CD14-positive monocyte (primary cell): ENCODE results near the gene GRID1. TPM values are rescaled to one million over a fixed set of nuclear protein-coding genes. Genes with fewer than 3 reads are reported as not detected.

ENCODE experiments used
- DNase-seq, 3 donors: peaks; one replicate each; pipeline ENCODE4 v3.0.0-alpha.2; 2011 to 2022
- H2AFZ ChIP-seq: 2 replicates; pipeline ENCODE4 v1.6.0; 2012; ENCODE audit warnings: mild to moderate bottlenecking, low read depth, low read length, inconsistent platforms; ENCODE audit not compliant: insufficient read depth, poor library complexity, severe bottlenecking
- H3K27ac ChIP-seq, 2 donors: 1 replicate in 1 of 2; 2 replicates in 1 of 2; pipeline ENCODE4 v1.5.1; 2012 to 2013; ENCODE audit warnings: low read length in 2 of 2, control low read depth in 1 of 2, inconsistent platforms in 1 of 2, low read depth in 1 of 2, mild to moderate bottlenecking in 1 of 2
- H3K27me3 ChIP-seq, 2 donors: one replicate each; pipeline versions ENCODE4 v1.6.0 to v1.6.1; 2011 to 2013; ENCODE audit warnings: low read length in 2 of 2; ENCODE audit not compliant: control insufficient read depth in 2 of 2, insufficient read depth in 2 of 2
- H3K36me3 ChIP-seq, 2 donors: replicated peaks in 1 of 2; 1 replicate in 1 of 2; 2 replicates in 1 of 2; pipeline versions ENCODE4 v1.5.1 to v1.6.1; 2012 to 2013; ENCODE audit warnings: low read length in 2 of 2, control low read depth in 1 of 2, inconsistent platforms in 1 of 2, mild to moderate bottlenecking in 1 of 2; ENCODE audit not compliant: insufficient read depth in 2 of 2, control insufficient read depth in 1 of 2
- H3K4me1 ChIP-seq, 2 donors: 1 replicate in 1 of 2; 2 replicates in 1 of 2; pipeline versions ENCODE4 v1.5.1 to v1.6.1; 2012 to 2013; ENCODE audit warnings: low read length in 2 of 2, control low read depth in 1 of 2, inconsistent platforms in 1 of 2, mild to moderate bottlenecking in 1 of 2, moderate library complexity in 1 of 2; ENCODE audit not compliant: insufficient read depth in 2 of 2, control insufficient read depth in 1 of 2
- H3K4me2 ChIP-seq: replicated peaks from 2 replicates; pipeline ENCODE3; 2012; ENCODE audit warnings: low read length, moderate library complexity, mild to moderate bottlenecking; ENCODE audit not compliant: poor library complexity, severe bottlenecking; ENCODE audit errors: extremely low read depth
- H3K4me3 ChIP-seq, 3 experiments: fragments of 200-600 bp in 1 of 3; sonication (generic) in 1 of 3; replicated peaks in 1 of 3; 1 replicate in 2 of 3; 2 replicates in 1 of 3; pipeline ENCODE4 v1.5.1; 2011 to 2013; ENCODE audit warnings: low read length in 3 of 3, mild to moderate bottlenecking in 3 of 3, control low read depth in 2 of 3, low read depth in 2 of 3, inconsistent platforms in 1 of 3, moderate library complexity in 1 of 3
- H3K79me2 ChIP-seq: 2 replicates; pipeline ENCODE4 v1.6.0; 2012; ENCODE audit warnings: mild to moderate bottlenecking, control low read depth, inconsistent platforms, low read length, moderate library complexity; ENCODE audit not compliant: insufficient read depth
- H3K9ac ChIP-seq: 2 replicates; pipeline ENCODE4 v1.6.0; 2017; ENCODE audit warnings: low read length, mild to moderate bottlenecking; ENCODE audit not compliant: insufficient read depth, poor library complexity, severe bottlenecking
- H3K9me3 ChIP-seq, 2 donors: replicated peaks in 1 of 2; 1 replicate in 1 of 2; 2 replicates in 1 of 2; pipeline versions ENCODE4 v1.5.1 to v1.6.1; 2012 to 2013; ENCODE audit warnings: low read length in 2 of 2, control low read depth in 1 of 2; ENCODE audit not compliant: control insufficient read depth in 1 of 2, insufficient read depth in 1 of 2
- H4K20me1 ChIP-seq: 2 replicates; pipeline ENCODE4 v1.6.0; 2012; ENCODE audit warnings: mild to moderate bottlenecking, low read length, control low read depth, moderate library complexity; ENCODE audit not compliant: insufficient read depth
- H3K27ac Mint-ChIP-seq, 7 donors: one replicate each; pipeline ENCODE4 v1.8.0; 2020; ENCODE audit warnings: mild to moderate bottlenecking in 7 of 7, mixed read lengths in 7 of 7, moderate library complexity in 6 of 7, inconsistent platforms in 2 of 7
- H3K27me3 Mint-ChIP-seq, 3 donors: one replicate each; pipeline ENCODE4 v1.8.0; 2021 to 2022; ENCODE audit warnings: low read depth in 3 of 3, mild to moderate bottlenecking in 3 of 3, mixed read lengths in 3 of 3, moderate library complexity in 3 of 3, inconsistent platforms in 1 of 3
- H3K36me3 Mint-ChIP-seq, 2 donors: one replicate each; pipeline ENCODE4 v1.8.0; 2020; ENCODE audit warnings: mixed read lengths in 2 of 2, inconsistent platforms in 1 of 2, mild to moderate bottlenecking in 1 of 2
- H3K4me1 Mint-ChIP-seq: one replicate; pipeline ENCODE4 v1.8.0; 2020; ENCODE audit warnings: mild to moderate bottlenecking, mixed read lengths
- H3K4me3 Mint-ChIP-seq, 2 donors: one replicate each; pipeline ENCODE4 v1.8.0; 2020; ENCODE audit warnings: mild to moderate bottlenecking in 2 of 2, mixed read lengths in 2 of 2, moderate library complexity in 1 of 2
- H3K9me3 Mint-ChIP-seq, 7 donors: one replicate each; pipeline ENCODE4 v1.8.0; 2020 to 2022; ENCODE audit warnings: mixed read lengths in 7 of 7, mild to moderate bottlenecking in 6 of 7, moderate library complexity in 6 of 7, inconsistent platforms in 2 of 7
- CTCF ChIP-seq: fragments of 200-600 bp; IDR thresholded peaks from one replicate; pipeline ENCODE4 v1.8.0; 2022; ENCODE audit warnings: antibody characterized with exemption, mild to moderate bottlenecking
- WGBS: methylation state at CpG from one replicate; pipeline ENCODE4 v1.1.5; 2013; ENCODE audit warnings: missing lambda C conversion rate; ENCODE audit not compliant: insufficient coverage; 5-methylcytosine and 5-hydroxymethylcytosine counted together
- intact Hi-C, 2 donors: fragments of 100-400 bp; cut with micrococcal nuclease; formaldehyde crosslinking; loops; one replicate each; pipeline versions ENCODE4 v1.15.0 to v1.15.1; 2023
- polyA plus RNA-seq, 3 donors: library from polyadenylated mRNA; depleted of rRNA in 1 of 3; unstranded in 2 of 3; stranded (reverse) in 1 of 3; fragments of 300-500 nt in 2 of 3; fragments of >200 nt in 1 of 3; fragmentation: Illumina TruSeq in 2 of 3; gene quantifications; 1 replicate in 2 of 3; 2 replicates in 1 of 3; pipeline ENCODE4 v1.2.3, GENCODE V29; 2012 to 2021

GRID1 gene
- polyA plus RNA-seq, 3 donors: not detected

GRCh38 chr10:85810674-85811073, 555.9 kb downstream of the GRID1 start:
- Mint-ChIP-seq H3K27ac (no peak overlapping the region), H3K9me3 (peaks cover 5 to 15% (median 9%) of the 10 kb centered on the region in 7 donors), H3K27me3 (peaks cover 0 to 2% (median 0%) of the 10 kb centered on the region in 3 donors), H3K4me3 (no peak overlapping the region), H3K4me1 (no peaks in the 10 kb centered on the region), H3K36me3 (no peaks in the 10 kb centered on the region)
- H3K27ac ChIP-seq: no peak overlapping the region
- H3K27me3 ChIP-seq: no peaks in the 10 kb centered on the region
- no peak overlapping the region for H3K9ac ChIP-seq
- intact Hi-C loops: no loop called here
- no peaks in the 10 kb centered on the region for H3K4me1 ChIP-seq
- no peaks in the 10 kb centered on the region for H4K20me1 ChIP-seq
- H3K79me2 ChIP-seq: no peaks in the 10 kb centered on the region
- H3K36me3 ChIP-seq: no peaks in the 10 kb centered on the region
- H3K4me3 ChIP-seq: no peak overlapping the region
- no peak overlapping the region for H2AFZ ChIP-seq
- TF ChIP-seq CTCF: no peak
- DNase-seq: no peak
- H3K9me3 ChIP-seq: peaks cover 14 to 16% of the 10 kb centered on the region in 2 donors
- no peak overlapping the region for H3K4me2 ChIP-seq
- WGBS: 67% methylated on average over 1 of the region's 1 CpG

GRCh38 chr10:85795460-85795859, 571.1 kb downstream of the GRID1 start:
- Histone ChIP-seq H3K4me1 (no peaks in the 10 kb centered on the region), H4K20me1 (no peaks in the 10 kb centered on the region), H3K27ac (no peak overlapping the region), H3K4me3 (no peak overlapping the region), H3K4me2 (no peak overlapping the region), H3K27me3 (no peaks in the 10 kb centered on the region), H2AFZ (no peak overlapping the region), H3K79me2 (no peaks in the 10 kb centered on the region), H3K36me3 (no peaks in the 10 kb centered on the region), H3K9ac (no peak overlapping the region), H3K9me3 (no peaks in the 10 kb centered on the region)
- DNase-seq: no peak
- no peak overlapping the region for H3K4me3 Mint-ChIP-seq
- H3K27ac Mint-ChIP-seq: no peak overlapping the region
- H3K36me3 Mint-ChIP-seq: no peaks in the 10 kb centered on the region
- intact Hi-C loops: no loop called here
- TF ChIP-seq CTCF: no peak
- peaks cover 0 to 1% (median 0%) of the 10 kb centered on the region in 7 donors for H3K9me3 Mint-ChIP-seq
- no peaks in the 10 kb centered on the region for H3K4me1 Mint-ChIP-seq
- peaks cover 0 to 3% (median 0%) of the 10 kb centered on the region in 3 donors for H3K27me3 Mint-ChIP-seq
- WGBS: no CpG with 5 or more reads among the region's 3 CpGs
